Left lung (tissue), 10 donors: ENCODE results near the gene IMMP2L. TPM values are rescaled to one million over a fixed set of nuclear protein-coding genes. Genes with fewer than 3 reads are reported as not detected.

Experiments used
- ATAC-seq: fragments of 200-7000 bp; cut with Tn5 transposase; one replicate; pipeline ENCODE4 v1.9.1; 2020; ENCODE audit warnings: moderate library complexity
- DNase-seq, 4 donors: peaks; one replicate each; pipeline ENCODE4 v3.0.0-alpha.2; 2013 to 2020
- H3K27ac ChIP-seq, 2 donors: fragments of 200-600 bp; sonication (generic) in 1 of 2; one replicate each; pipeline versions ENCODE4 v1.5.0 to v1.8.0; 2020 to 2021
- H3K27me3 ChIP-seq, 2 donors: fragments of 200-600 bp; sonication (generic) in 1 of 2; one replicate each; pipeline versions ENCODE4 v1.5.0 to v1.8.0; 2020 to 2021
- H3K36me3 ChIP-seq, 2 donors: fragments of 200-600 bp; sonication (generic) in 1 of 2; one replicate each; pipeline versions ENCODE4 v1.5.0 to v1.8.0; 2020 to 2021
- H3K4me1 ChIP-seq, 2 donors: fragments of 200-600 bp; one replicate each; pipeline ENCODE4 v1.8.0; 2021
- H3K4me3 ChIP-seq, 2 donors: fragments of 200-600 bp; sonication (generic) in 1 of 2; one replicate each; pipeline versions ENCODE4 v1.5.0 to v1.8.0; 2020 to 2021; ENCODE audit warnings: mild to moderate bottlenecking in 1 of 2
- H3K9me3 ChIP-seq, 2 donors: fragments of 200-600 bp; sonication (generic) in 1 of 2; one replicate each; pipeline versions ENCODE4 v1.5.0 to v1.8.0; 2020 to 2021
- CTCF ChIP-seq, 2 donors: fragments of 200-600 bp; sonication (generic) in 1 of 2; IDR thresholded peaks; one replicate each; pipeline versions ENCODE4 v1.5.0 to v1.8.0; 2021; ENCODE audit warnings: antibody characterized with exemption in 2 of 2
- intact Hi-C, 2 donors: fragments of 100-400 bp; cut with DNase I; formaldehyde crosslinking; loops; one replicate each; pipeline versions ENCODE4 v1.11.2 to v1.14.2; 2022
- polyA plus RNA-seq, 6 donors: library from polyadenylated mRNA; unstranded; fragments of 120-200 nt; gene quantifications; one replicate each; pipeline ENCODE4 v1.2.1, GENCODE V29; 2013; ENCODE audit not compliant: insufficient read length in 6 of 6
- total RNA-seq, 2 donors: library from RNA; stranded (reverse); fragmentation: NEBNext Ultra II Directional; extraction: Animal tissue kit (Norgen Biotek cat#: 25700); gene quantifications; one replicate each; pipeline ENCODE4 v1.2.1, GENCODE V29; 2021
- donor health status: DM: no; HTN: yes; CAD: no.
- donor health status: DM: no; HTN: no; CAD: no.

Gene IMMP2L
- total and polyA plus RNA-seq, 8 donors, result 10.3 to 30.1 (median 25.7) TPM

DNA sequence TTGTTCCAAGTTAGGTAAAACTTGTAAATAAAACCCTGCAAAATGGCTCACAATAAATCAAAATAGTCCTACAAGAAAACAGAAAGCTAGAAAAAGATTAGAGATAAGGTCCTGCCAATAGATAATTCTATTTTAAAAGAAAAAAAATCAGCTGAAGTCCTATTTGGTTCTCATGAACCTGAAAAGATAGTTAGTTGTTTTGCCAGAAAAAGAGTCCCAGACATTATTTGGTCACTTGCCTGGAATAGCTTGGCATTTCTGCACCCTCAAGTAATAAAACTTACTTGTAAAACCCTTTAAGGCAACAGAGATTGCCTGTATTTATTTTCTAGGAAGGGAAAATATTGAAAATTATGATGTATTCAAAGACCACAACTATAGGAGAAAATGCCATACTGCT is 423.7 kb downstream of the IMMP2L start:
- Histone ChIP-seq H3K4me3 (no peak overlapping the region), H3K27ac (peak overlapping the region in 1 of 2 donors; percentile 35), H3K4me1 (peaks cover 5 to 17% of the 10 kb centered on the region in 2 donors), H3K9me3 (no peaks in the 10 kb centered on the region), H3K36me3 (no peaks in the 10 kb centered on the region), H3K27me3 (no peaks in the 10 kb centered on the region)
- no peak for TF ChIP-seq CTCF (IDR thresholded peaks at IDR 0.05)
- DNase-seq, result no peak
- no peak for ATAC-seq
- intact Hi-C loops, result no loop called here

- peaks cover 5 to 17% of the 10 kb centered on the region in 2 donors for H3K4me1 ChIP-seq
- peak overlapping the region in 1 of 2 donors; percentile 35 for H3K27ac ChIP-seq
- TF ChIP-seq CTCF (IDR thresholded peaks at IDR 0.05), result no peak
- ATAC-seq, result no peak
- intact Hi-C loops, result no loop called here
- DNase-seq, result peak in 2 of 4 donors; percentile 9 to 18
- no peak overlapping the region for H3K4me3 ChIP-seq
- no peaks in the 10 kb centered on the region for H3K9me3 ChIP-seq
- no peaks in the 10 kb centered on the region for H3K27me3 ChIP-seq
- no peaks in the 10 kb centered on the region for H3K36me3 ChIP-seq
These were observed 424.1 kb downstream of the IMMP2L start for GRCh38 chr7:111138193-111138569.

DNA sequence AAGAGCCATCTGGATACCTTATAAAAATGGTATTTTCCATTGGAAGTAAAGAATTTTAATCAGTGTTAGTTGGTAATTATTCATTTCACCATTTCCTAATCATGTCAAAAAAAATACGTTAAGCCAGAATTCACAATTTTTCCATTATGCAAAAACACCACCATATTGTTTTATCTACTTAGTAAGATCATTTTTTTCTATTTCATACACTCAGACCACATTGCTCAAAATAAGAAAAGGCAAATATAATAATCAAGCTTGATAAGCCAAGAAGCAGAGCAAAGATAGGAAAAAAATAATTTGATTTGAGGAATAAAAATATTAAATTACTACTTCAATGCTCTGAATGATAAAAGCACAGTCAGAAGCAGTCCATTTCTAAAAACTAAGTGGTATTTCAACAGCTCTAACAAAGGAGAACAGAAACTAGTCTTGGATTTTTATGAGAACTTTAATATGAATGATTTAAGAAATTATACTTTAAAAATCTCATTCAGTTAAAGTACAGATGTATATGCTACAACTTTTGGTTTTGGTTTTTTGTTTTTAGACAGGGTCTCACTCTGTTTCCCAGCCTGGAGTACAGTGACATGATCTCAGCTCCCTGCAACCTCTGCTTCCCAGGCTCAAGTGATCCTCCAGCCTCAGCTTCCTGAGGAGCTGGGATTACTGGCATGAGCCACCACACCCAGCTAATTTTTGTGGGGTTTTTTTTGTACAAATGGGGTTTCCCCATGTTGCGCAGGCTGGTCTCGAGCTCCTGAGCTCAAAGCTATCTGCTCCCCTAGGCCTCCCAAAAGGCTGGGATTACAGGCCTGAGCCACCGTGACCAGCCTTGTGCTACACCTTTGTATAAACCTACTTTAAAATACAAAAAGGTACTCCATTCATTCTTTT is 424.7 kb downstream of the IMMP2L start:
- ATAC-seq, result no peak

GRCh38 chr7:111132833-111133232 is 429.5 kb downstream of the IMMP2L start:
- TF ChIP-seq CTCF (IDR thresholded peaks at IDR 0.05), result no peak
- ATAC-seq (no peak), DNase-seq (no peak)
- intact Hi-C loops, result no loop called here
- no peaks in the 10 kb centered on the region for H3K9me3 ChIP-seq
- no peaks in the 10 kb centered on the region for H3K36me3 ChIP-seq
- peaks cover 0 to 6% of the 10 kb centered on the region in 2 donors for H3K4me1 ChIP-seq
- no peak overlapping the region for H3K4me3 ChIP-seq
- H3K27me3 ChIP-seq, result no peaks in the 10 kb centered on the region
- no peak overlapping the region for H3K27ac ChIP-seq

More for the DNA sequence above, 424.7 kb downstream of the IMMP2L start:
- intact Hi-C loops, result no loop called here
- Histone ChIP-seq H3K27me3 (no peaks in the 10 kb centered on the region), H3K27ac (peak overlapping the region in 1 of 2 donors; percentile 35), H3K9me3 (no peaks in the 10 kb centered on the region), H3K36me3 (no peaks in the 10 kb centered on the region), H3K4me1 (peaks cover 5 to 17% of the 10 kb centered on the region in 2 donors), H3K4me3 (no peak overlapping the region)
- TF ChIP-seq CTCF (IDR thresholded peaks at IDR 0.05), result no peak
- no peak for DNase-seq

DNA sequence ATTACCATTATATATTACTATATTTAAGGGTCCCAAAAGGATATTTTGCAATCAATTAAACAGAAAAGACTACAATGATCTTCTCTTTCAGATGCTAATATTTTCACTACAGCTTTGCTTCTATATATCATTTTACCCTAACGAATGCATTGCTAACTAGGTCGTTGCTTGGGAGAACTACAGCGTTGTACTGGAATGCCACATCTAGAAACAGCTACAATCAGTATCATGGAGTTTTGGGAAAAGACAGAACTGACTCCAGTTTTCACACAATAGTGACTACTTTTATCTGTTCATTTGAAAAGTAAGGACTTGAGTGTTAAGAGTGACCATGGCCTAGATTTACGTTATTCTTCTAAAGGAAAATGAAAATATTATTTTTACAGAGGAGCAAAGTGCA is 432.9 kb downstream of the IMMP2L start:
- DNase-seq (no peak), ATAC-seq (no peak)
- H3K36me3 ChIP-seq, result no peaks in the 10 kb centered on the region
- H3K27ac ChIP-seq, result no peak overlapping the region
- no peak overlapping the region for H3K4me3 ChIP-seq
- H3K4me1 ChIP-seq, result no peaks in the 10 kb centered on the region
- TF ChIP-seq CTCF (IDR thresholded peaks at IDR 0.05), result no peak
- H3K9me3 ChIP-seq, result no peaks in the 10 kb centered on the region
- intact Hi-C loops, result no loop called here
- no peaks in the 10 kb centered on the region for H3K27me3 ChIP-seq
